Caco-2 (cell line): ENCODE data around the gene CORO7. TPM values are rescaled to one million over a fixed set of nuclear protein-coding genes. Genes with fewer than 3 reads are reported as not detected.
A peak's percentile ranks its signal among the peaks of the same experiment; 100 is the strongest.

ENCODE experiments used
- BruUV-seq: library from RNA; stranded (reverse); fragments of 400-500 nt; replicated peaks from 2 replicates; lab custom pipeline; 2021; lab: Mats Ljungman, UMichigan
- CTCF ChIA-PET: fragments of 300-600 bp; sonication (Branson Sonifier 250); formaldehyde crosslinking; loops from one replicate; lab custom pipeline; 2022; ENCODE audit warnings: antibody characterized with exemption; lab: Charles Lee
- POLR2A ChIA-PET: fragments of 300-600 bp; sonication (Branson Sonifier 250); formaldehyde crosslinking; loops from one replicate; lab custom pipeline; 2022; ENCODE audit warnings: antibody characterized with exemption; lab: Charles Lee
- DNase-seq, 2 experiments: peaks; one replicate each; pipeline versions ENCODE4 v3.0.0 to v3.0.0-alpha.2; 2020 to 2022
- H3K27me3 ChIP-seq: replicated peaks from 2 replicates; pipeline ENCODE4 v1.6.0; 2011; ENCODE audit warnings: low read length; ENCODE audit not compliant: control insufficient read depth, insufficient read depth
- H3K36me3 ChIP-seq: 2 replicates; pipeline ENCODE4 v1.5.1; 2011; ENCODE audit warnings: low read length; ENCODE audit not compliant: control insufficient read depth, insufficient read depth
- H3K4me1 ChIP-seq: fragments of 250-450 bp; sonication (Bioruptor Pico); 2 replicates; pipeline ENCODE4 v1.5.1; 2020; ENCODE audit warnings: mild to moderate bottlenecking
- H3K4me3 ChIP-seq: 2 replicates; pipeline ENCODE4 v1.5.1; 2011; ENCODE audit warnings: low read depth, mild to moderate bottlenecking, control low read depth, low read length
- H3K9me3 ChIP-seq: fragments of 250-450 bp; sonication (Bioruptor Pico); 2 replicates; pipeline ENCODE4 v1.5.1; 2020; ENCODE audit warnings: mild to moderate bottlenecking, moderate library complexity
- H3K27ac Mint-ChIP-seq: one replicate; pipeline ENCODE4 v1.8.0; 2022; ENCODE audit warnings: mixed read lengths; ENCODE audit not compliant: unreplicated experiment
- H3K27me3 Mint-ChIP-seq: one replicate; pipeline ENCODE4 v1.8.0; 2022; ENCODE audit warnings: mixed read lengths; ENCODE audit not compliant: insufficient read depth, unreplicated experiment
- H3K36me3 Mint-ChIP-seq: one replicate; pipeline ENCODE4 v1.8.0; 2022; ENCODE audit warnings: mild to moderate bottlenecking, mixed read lengths; ENCODE audit not compliant: insufficient read depth, unreplicated experiment
- H3K4me1 Mint-ChIP-seq: one replicate; pipeline ENCODE4 v1.8.0; 2022; ENCODE audit warnings: low read depth, mixed read lengths; ENCODE audit not compliant: unreplicated experiment
- H3K4me3 Mint-ChIP-seq: one replicate; pipeline ENCODE4 v1.8.0; 2022; ENCODE audit warnings: mild to moderate bottlenecking, moderate library complexity, mixed read lengths; ENCODE audit not compliant: unreplicated experiment
- H3K9me3 Mint-ChIP-seq: one replicate; pipeline ENCODE4 v1.8.0; 2022; ENCODE audit warnings: mixed read lengths; ENCODE audit not compliant: unreplicated experiment
- CTCF ChIP-seq, 2 experiments: fragments of 200-600 bp in 1 of 2; IDR thresholded peaks; 1 replicate in 1 of 2; 2 replicates in 1 of 2; pipeline versions ENCODE4 v1.5.1 to v1.8.0; 2011 to 2022; ENCODE audit warnings: antibody characterized with exemption in 1 of 2, control low read depth in 1 of 2, inconsistent platforms in 1 of 2, low read depth in 1 of 2, low read length in 1 of 2, mild to moderate bottlenecking in 1 of 2, moderate library complexity in 1 of 2; ENCODE audit not compliant: insufficient read depth in 1 of 2, severe bottlenecking in 1 of 2, unreplicated experiment in 1 of 2
- intact Hi-C: fragments of 100-400 bp; cut with micrococcal nuclease; formaldehyde crosslinking; loops from one replicate; pipeline ENCODE4 v1.10.0; 2022; ENCODE audit not compliant: unreplicated experiment
- total RNA-seq: library from RNA; stranded (reverse); gene quantifications from 2 replicates; pipeline ENCODE4 v1.2.3, GENCODE V29; 2022

CORO7 gene
- total RNA-seq, 1 experiment from 2014 or later = 23.1 TPM

GRCh38 chr16:4315186-4316107 lies 100.9 kb downstream of the CORO7 start, which contains the start of gene GLIS2:
Gene GLIS2 (plus strand): TSS chr16:4316067. CDS start chr16:4332281, 16,214 bp downstream.
- DNase-seq = peak; percentile 82 to 87
- Mint-ChIP-seq H3K27ac (peak within 1 kb of the TSS; percentile 99), H3K27me3 (no peaks in the 10 kb centered on the region), H3K36me3 (peaks cover 17% of the 10 kb centered on the region), H3K9me3 (no peaks in the 10 kb centered on the region), H3K4me3 (peak within 1 kb of the TSS; percentile 97), H3K4me1 (peaks cover 12% of the 10 kb centered on the region)
- ChIA-PET CTCF (interaction anchor here (0.5 to 1.5 kb wide), 5 partner anchors 15 to 61 kb away, joined by 3 to 10 read pairs (median 3); no protein-coding TSS in a partner anchor), POLR2A (interaction anchor here (0.6 to 0.8 kb wide), 2 partner anchors 43 to 44 kb away, joined by 3 to 10 read pairs; no protein-coding TSS in a partner anchor)
- H3K4me1 ChIP-seq = peaks cover 36% of the 10 kb centered on the region
- H3K4me3 ChIP-seq = peak within 1 kb of the TSS; percentile 83
- H3K27me3 ChIP-seq = no peaks in the 10 kb centered on the region
- H3K36me3 ChIP-seq = no peaks in the 10 kb centered on the region
- TF ChIP-seq CTCF (IDR thresholded peaks at IDR 0.05; ENCODE audit: insufficient read depth in 1 of 2, low read depth in 1 of 2, low read length in 1 of 2, severe bottlenecking in 1 of 2, unreplicated experiment in 1 of 2) = no peak
- H3K9me3 ChIP-seq = no peaks in the 10 kb centered on the region
- intact Hi-C loops = loop anchor here (2.0 kb wide), 1 partner anchor 15 kb away; no protein-coding TSS in a partner anchor
- BruUV-seq = no TSS peak

- Mint-ChIP-seq H3K4me1 (peaks cover 12% of the 10 kb centered on the region), H3K36me3 (peaks cover 12% of the 10 kb centered on the region), H3K27ac (peak overlapping the region; percentile 99), H3K9me3 (no peaks in the 10 kb centered on the region), H3K27me3 (no peaks in the 10 kb centered on the region), H3K4me3 (peak overlapping the region; percentile 97)
- H3K27me3 ChIP-seq = no peaks in the 10 kb centered on the region
- ChIA-PET POLR2A (interaction anchor here (0.8 kb wide), 1 partner anchor 43 kb away, joined by 3 read pairs; no protein-coding TSS in a partner anchor), CTCF (interaction anchor here (0.8 to 1.5 kb wide), 4 partner anchors 24 to 61 kb away, joined by 3 to 10 read pairs (median 4); no protein-coding TSS in a partner anchor)
- peak; percentile 58 to 66 for DNase-seq
- TF ChIP-seq CTCF (IDR thresholded peaks at IDR 0.05; ENCODE audit: insufficient read depth in 1 of 2, low read depth in 1 of 2, low read length in 1 of 2, severe bottlenecking in 1 of 2, unreplicated experiment in 1 of 2) = no peak
- peak overlapping the region; percentile 83 for H3K4me3 ChIP-seq
- TSS peak; percentile 79 for BruUV-seq
- no peaks in the 10 kb centered on the region for H3K9me3 ChIP-seq
- H3K4me1 ChIP-seq = peaks cover 41% of the 10 kb centered on the region
- no peaks in the 10 kb centered on the region for H3K36me3 ChIP-seq
- intact Hi-C loops = loop anchor here (1.0 to 2.0 kb wide), 2 partner anchors 16 to 41 kb away; partner anchors contain the start of gene TFAP4
Measured at GRCh38 chr16:4314532-4315185, 101.7 kb downstream of the CORO7 start.
